HEK293T (cell line): ENCODE results near the gene LXN.

Experiments
- CTCF ChIA-PET: fragments of 350-600 bp; formaldehyde crosslinking; extraction: SDS; loops from one replicate; lab custom pipeline; 2021; ENCODE audit warnings: antibody characterized with exemption, inconsistent platforms; lab: Yijun Ruan, JAX
- POLR2A ChIA-PET: fragments of 350-600 bp; formaldehyde crosslinking; extraction: SDS; loops from one replicate; lab custom pipeline; 2020; ENCODE audit warnings: antibody characterized with exemption, inconsistent platforms; lab: Yijun Ruan, JAX
- DNase-seq: peaks from one replicate; pipeline ENCODE4 v3.0.0; 2012; ENCODE audit warnings: mixed read lengths; ENCODE audit errors: extremely low spot score
- ARNT ChIP-seq: fragments of 450-650 bp; IDR thresholded peaks from 2 replicates; pipeline ENCODE4 v1.6.1; 2017; ENCODE audit warnings: mild to moderate bottlenecking
- CTBP1 ChIP-seq: fragments of 450-650 bp; IDR thresholded peaks from 2 replicates; pipeline ENCODE4 v1.6.1; 2016; ENCODE audit warnings: borderline replicate concordance
- ELF4 ChIP-seq: fragments of 450-650 bp; IDR thresholded peaks from 2 replicates; pipeline ENCODE4 v1.6.1; 2017; ENCODE audit warnings: antibody characterized with exemption
- FOXA1 ChIP-seq: fragments of 450-650 bp; IDR thresholded peaks from 2 replicates; pipeline ENCODE4 v1.6.1; 2016; ENCODE audit warnings: mild to moderate bottlenecking
- FOXK2 ChIP-seq: fragments of 450-650 bp; IDR thresholded peaks from 2 replicates; pipeline ENCODE4 v1.6.1; 2016; ENCODE audit warnings: mild to moderate bottlenecking
- FOXM1 ChIP-seq: fragments of 450-650 bp; IDR thresholded peaks from 2 replicates; pipeline ENCODE4 v1.6.1; 2017; ENCODE audit warnings: mild to moderate bottlenecking, borderline replicate concordance
- HDGF ChIP-seq: fragments of 450-650 bp; IDR thresholded peaks from 2 replicates; pipeline ENCODE4 v1.6.1; 2017; ENCODE audit warnings: antibody characterized with exemption, borderline replicate concordance
- L3MBTL2 ChIP-seq: fragments of 450-650 bp; conservative IDR thresholded peaks from 2 replicates; pipeline ENCODE4 v1.6.1; 2016; ENCODE audit warnings: mild to moderate bottlenecking
- LEF1 ChIP-seq: fragments of 450-650 bp; IDR thresholded peaks from 2 replicates; pipeline ENCODE4 v1.6.1; 2017; ENCODE audit warnings: mild to moderate bottlenecking, borderline replicate concordance
- NFRKB ChIP-seq: fragments of 450-650 bp; IDR thresholded peaks from 2 replicates; pipeline ENCODE4 v1.6.1; 2016; ENCODE audit warnings: mild to moderate bottlenecking, moderate library complexity
- SP1 ChIP-seq: fragments of 450-650 bp; IDR thresholded peaks from 2 replicates; pipeline ENCODE4 v1.6.1; 2017
- SUZ12 ChIP-seq: fragments of 450-650 bp; IDR thresholded peaks from 2 replicates; pipeline ENCODE4 v1.6.1; 2016; ENCODE audit warnings: mild to moderate bottlenecking
- TARDBP ChIP-seq: fragments of 450-650 bp; IDR thresholded peaks from 2 replicates; pipeline ENCODE4 v1.6.1; 2016
- ZNF384 ChIP-seq: fragments of 450-650 bp; IDR thresholded peaks from 2 replicates; pipeline ENCODE4 v1.6.1; 2016
- TF ChIP-seq, protein P1 (sequence below): fragments of 450-650 bp; IDR thresholded peaks from 2 replicates; pipeline ENCODE4 v1.6.1; 2016

Gene LXN

DNA sequence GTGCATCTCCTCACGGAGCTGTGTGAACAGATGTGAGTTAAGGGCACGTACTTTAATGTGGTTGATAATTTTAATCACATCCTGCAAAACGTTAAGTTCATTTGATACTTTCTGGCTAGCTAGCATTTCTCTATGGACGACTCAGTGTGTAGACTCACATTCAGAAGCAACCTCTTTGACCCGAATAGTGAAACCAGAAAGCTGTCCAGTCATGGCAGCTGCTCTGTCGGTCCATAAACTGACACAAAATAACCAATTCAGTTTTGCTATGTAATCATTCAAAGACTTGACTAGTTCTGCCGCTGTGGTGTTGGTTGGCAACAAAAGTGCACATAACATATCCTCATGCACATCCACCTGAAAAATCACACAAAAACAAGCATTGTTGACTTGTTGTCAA, 31.8 kb downstream of the LXN start:
- TF ChIP-seq SUZ12 (no peak), CTBP1 (no peak), FOXA1 (no peak), SP1 (no peak), HDGF (no peak), ARNT (no peak), L3MBTL2 (no peak), ELF4 (no peak), NFRKB (no peak), FOXM1 (no peak), ZNF384 (no peak)
- TF ChIP-seq, protein P1, sequence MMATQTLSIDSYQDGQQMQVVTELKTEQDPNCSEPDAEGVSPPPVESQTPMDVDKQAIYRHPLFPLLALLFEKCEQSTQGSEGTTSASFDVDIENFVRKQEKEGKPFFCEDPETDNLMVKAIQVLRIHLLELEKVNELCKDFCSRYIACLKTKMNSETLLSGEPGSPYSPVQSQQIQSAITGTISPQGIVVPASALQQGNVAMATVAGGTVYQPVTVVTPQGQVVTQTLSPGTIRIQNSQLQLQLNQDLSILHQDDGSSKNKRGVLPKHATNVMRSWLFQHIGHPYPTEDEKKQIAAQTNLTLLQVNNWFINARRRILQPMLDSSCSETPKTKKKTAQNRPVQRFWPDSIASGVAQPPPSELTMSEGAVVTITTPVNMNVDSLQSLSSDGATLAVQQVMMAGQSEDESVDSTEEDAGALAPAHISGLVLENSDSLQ = no peak
- no peak for DNase-seq
- CTCF ChIA-PET = no interaction called here
- POLR2A ChIA-PET = no interaction called here

DNA sequence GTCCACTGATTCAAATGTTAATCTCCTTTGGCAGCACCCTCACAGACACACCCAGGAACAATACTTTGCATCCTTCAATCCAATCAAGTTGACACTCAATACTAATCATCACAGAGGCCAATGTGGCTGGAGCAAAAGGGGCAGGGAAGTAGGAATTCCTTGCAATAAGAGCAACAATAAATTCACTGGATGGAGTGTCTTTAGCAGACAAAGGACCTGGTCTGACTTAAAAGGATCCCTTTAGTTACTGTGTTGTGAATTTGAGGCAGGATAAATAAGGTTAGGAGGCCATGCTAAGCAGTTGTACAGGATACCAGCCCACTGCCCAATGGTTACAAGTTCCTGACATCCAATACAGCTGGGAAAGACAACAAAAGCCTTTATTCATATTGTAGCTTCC, 40.5 kb downstream of the LXN start:
- CTCF ChIA-PET = no interaction called here
- POLR2A ChIA-PET = interaction anchor here (1.2 kb wide), 1 partner anchor 13 kb away, joined by 3 read pairs; the partner anchor contains the start of gene GFM1
- TF ChIP-seq TARDBP (no peak), L3MBTL2 (no peak), FOXA1 (no peak), LEF1 (no peak), SUZ12 (no peak), FOXM1 (no peak)
- DNase-seq = no peak

DNA sequence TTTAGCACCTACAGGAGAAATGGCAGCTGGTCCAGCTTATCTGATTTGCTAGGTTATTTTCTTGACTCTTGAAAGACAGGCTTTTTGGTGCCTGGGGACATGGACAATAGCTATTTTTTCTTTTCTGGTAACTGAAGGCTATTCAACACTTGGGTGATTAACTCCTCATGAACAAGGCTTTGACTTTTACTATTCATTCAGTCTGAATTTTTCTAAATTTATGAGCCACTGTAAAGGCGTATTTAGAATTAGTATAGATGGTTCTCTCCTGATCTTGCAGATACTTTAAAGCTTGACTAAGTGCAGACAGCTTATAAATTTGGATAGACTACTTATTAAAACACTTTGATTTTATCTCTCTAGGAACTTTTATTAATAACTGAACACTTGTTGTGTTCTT, 46.6 kb downstream of the LXN start:
- TF ChIP-seq FOXK2 (no peak), L3MBTL2 (no peak), NFRKB (no peak), SUZ12 (no peak), CTBP1 (no peak)
- DNase-seq = no peak
- POLR2A ChIA-PET = no interaction called here
- CTCF ChIA-PET = interaction anchor here (0.6 kb wide), 1 partner anchor 9 kb away, joined by 3 read pairs; no protein-coding TSS in a partner anchor

DNA sequence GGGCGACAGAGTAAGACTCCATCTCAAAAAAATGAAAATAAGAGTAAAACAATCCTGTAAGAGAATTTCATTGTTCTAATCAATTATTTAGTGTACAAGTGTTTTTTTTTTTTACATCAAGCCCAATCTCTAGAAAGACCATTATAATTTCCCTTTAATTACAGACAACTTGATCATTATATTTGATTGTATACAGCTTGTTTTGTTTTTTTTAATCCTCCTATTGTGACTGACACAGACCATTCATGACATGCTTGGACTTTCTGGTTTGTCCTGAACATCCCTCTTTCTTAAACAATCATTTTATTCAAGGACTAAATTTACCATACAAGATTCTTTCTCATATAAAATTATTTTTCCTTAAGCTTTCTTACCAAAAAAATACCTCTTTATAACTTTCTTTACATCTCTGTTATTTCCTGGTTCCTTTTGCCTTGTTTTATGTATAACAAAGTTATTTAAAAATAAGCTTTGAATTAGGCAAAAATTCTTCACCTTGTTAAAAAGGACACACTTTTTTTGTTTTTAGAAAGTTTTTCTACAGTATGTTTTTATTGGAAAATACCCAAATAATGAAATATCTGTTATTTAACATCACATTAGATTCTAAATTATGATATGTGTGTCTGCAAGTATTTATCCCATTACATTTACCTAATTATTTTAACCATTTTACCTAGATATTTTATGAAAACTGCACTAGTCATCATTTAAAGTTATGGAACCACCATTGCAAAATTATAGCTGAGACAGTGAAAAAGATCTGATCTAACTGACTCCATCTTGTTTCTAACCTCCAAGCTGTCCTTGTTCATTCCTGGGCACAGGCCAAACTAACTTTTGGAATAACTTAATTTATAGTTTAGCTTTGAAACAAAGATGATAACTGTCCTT, 54.2 kb downstream of the LXN start:
- ChIA-PET CTCF (no interaction called here), POLR2A (no interaction called here)
- no peak for DNase-seq

More for the DNA sequence above, 54.2 kb downstream of the LXN start:
- TF ChIP-seq SUZ12 = no peak
- TF ChIP-seq ZNF384 = peak; percentile 62; the same call in 1 of the 2 replicates
